DMS 273 (cell line): Measurements from ENCODE around the gene IGSF9.
"Not testable (repeated sequence)": the region's sequence is repeated elsewhere in the genome, so short reads cannot be mapped to it uniquely, and the experiment has no call there.

Experiments used
- DNase-seq: peaks from one replicate; lab custom pipeline; 2025; ENCODE audit not compliant: unreplicated experiment; lab: John Stamatoyannopoulos, UW

IGSF9 gene

GRCh38 chr1:159921700-159922504 lies 23.5 kb downstream of the IGSF9 start:
- no peak for DNase-seq

GRCh38 chr1:159921251-159921650 lies 24.2 kb downstream of the IGSF9 start:
- DNase-seq: no peak

DNA sequence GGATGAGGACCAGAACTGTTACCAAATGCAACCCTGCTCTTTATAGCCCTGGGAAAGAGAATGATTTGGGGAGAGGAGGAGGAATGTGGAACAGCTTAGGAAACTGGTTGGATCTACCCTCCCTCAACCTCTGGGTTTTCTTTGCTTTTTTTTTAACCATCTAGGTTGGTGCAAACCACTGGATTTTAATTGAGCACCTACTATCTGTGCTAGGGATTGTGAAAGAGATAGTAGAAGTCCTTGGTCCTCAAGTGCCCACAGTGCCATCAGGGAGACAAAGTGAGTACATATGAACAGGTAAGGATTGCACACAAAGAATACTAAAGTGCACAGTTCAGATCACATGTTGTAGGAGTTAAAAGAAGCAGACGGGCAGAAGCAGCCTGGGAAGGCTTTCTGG lies 24.8 kb downstream of the IGSF9 start:
- DNase-seq: no peak

DNA sequence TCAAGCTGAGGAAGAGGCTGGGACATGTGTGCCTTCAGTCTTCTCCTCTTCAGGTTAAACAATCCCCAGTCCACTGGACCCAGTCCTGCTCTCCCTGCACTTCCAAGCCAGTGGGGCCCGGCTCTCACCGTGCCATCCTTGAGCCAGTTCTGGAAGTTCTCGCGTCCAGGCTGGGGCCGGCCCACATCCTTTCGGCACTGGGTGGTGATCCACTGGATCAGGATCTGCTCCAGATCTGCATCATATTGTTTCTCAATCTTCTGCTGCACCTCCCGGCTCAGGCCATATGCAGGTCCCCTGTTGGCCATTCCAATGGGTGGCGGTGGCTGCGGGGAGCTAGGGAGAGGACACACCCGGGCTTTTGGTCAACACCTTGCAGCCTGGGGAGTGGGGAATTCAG lies 25.2 kb downstream of the IGSF9 start:
- no peak for DNase-seq

DNA sequence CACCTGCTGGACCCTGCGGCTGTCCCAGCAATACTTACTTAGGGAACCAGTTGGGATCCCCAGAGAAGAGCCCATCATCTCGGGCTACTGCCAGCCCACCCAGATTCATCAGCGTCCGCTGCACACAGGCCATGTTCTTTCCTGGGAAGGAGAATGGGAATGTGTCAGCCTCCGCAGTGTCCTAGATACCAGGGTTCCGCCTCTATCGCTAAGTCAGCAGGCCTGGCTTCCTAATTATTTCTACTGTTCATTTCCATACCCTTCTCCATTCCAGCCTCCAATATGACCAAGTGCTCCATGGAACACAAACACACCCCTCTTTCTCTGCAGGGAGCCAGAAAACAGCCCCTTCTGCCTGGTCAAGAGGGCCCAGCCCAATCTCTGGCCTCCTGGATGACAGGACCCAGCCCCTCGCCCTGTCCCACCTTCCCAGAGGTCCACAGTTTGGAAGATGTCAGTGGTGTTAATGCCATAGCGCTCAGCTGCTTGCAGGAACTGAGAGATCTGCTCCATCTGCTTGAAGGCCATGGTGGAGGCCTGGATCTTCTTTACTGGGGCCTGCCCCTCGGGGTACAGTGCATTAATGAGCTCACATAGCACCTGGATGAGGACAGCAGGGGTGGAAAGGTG lies 26.1 kb downstream of the IGSF9 start:
- no peak for DNase-seq

DNA sequence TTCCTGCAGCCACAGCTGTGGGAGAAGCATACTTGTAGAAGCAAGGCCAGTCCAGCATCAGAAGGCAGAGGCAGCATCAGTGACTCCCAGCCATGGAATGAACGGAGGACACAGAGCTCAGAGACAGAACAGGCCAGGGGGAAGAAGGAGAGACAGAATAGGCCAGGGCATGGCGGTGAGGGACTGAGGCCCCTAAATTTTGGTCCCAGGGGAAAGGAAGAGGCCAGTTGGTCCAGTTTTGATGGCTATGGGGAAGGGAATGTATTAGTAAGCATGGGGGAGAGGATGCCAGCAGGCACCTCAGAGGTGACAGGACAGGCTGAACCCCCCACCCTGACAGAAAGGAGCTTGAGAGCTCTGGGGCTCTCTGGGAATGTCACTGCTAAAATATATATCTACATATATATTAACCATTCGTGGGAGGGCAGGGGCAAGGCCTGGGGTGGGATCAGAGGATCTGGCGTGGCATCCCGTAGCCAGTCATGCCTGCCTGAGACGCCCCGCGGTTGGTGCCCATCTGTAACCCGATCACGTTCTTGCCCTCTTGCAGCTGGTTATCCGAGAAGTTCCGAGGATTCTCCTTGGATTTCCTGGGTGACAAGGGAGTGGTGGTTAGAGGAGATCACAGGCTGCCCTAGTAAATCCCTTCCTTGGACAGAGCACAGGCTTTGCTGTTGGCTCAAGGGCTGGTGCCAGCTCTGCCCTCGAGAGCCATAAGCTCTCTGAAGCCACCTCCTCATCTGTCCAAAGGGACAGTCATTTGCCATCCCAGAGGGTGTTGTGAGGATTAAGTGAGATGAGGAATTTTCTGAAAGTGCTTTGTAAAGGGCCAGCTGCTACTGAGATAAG lies 26.8 kb downstream of the IGSF9 start:
- no peak for DNase-seq

- no peak for DNase-seq
Observed at GRCh38 chr1:159917533-159918351, 27.7 kb downstream of the IGSF9 start.

- peak; percentile 40 for DNase-seq
Observed at GRCh38 chr1:159916242-159917051, 29.0 kb downstream of the IGSF9 start.

GRCh38 chr1:159915571-159916241 lies 29.7 kb downstream of the IGSF9 start:
- DNase-seq: no peak

DNA sequence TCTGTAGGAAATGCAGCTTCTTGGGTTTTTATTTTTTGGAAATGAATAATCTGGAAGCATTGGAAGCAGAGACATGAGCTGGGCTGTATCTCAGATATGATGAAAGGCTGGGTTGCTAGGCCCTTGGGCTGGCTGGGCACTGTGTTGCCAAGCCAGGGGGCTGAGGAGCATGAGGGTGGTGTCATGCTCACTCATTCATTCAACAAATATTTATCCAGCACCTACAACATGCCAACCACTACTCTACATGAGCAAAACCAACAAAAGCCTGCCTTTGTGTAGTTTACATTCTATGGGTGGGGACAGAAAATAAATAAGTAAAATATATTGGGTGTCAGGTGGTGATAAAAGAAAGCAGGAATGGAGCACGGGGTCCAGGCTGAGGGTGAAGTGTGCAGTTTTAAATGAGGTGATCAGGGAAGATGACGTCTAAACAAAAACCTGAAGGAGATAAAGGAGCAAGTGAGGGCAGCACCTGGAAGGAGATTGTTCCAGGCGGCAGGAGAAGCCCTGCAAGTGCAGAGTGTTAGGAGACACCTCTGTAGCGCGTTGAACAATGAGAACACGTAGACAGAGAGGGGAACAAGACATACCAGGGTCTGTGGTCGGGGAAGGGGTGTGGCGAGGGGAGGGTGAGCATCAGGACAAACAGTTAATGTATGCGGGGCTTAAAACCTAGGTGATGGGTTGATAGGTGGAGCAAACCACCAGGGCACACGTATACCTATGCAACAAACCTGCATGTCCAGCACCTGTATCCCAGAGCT lies 31.0 kb downstream of the IGSF9 start:
- DNase-seq: no peak

GRCh38 chr1:159913451-159914192 lies 31.8 kb downstream of the IGSF9 start:
- no peak for DNase-seq

- DNase-seq: no peak
Observed at GRCh38 chr1:159911326-159912070, 33.9 kb downstream of the IGSF9 start.

GRCh38 chr1:159908031-159908940 lies 37.1 kb downstream of the IGSF9 start:
- no peak for DNase-seq

DNA sequence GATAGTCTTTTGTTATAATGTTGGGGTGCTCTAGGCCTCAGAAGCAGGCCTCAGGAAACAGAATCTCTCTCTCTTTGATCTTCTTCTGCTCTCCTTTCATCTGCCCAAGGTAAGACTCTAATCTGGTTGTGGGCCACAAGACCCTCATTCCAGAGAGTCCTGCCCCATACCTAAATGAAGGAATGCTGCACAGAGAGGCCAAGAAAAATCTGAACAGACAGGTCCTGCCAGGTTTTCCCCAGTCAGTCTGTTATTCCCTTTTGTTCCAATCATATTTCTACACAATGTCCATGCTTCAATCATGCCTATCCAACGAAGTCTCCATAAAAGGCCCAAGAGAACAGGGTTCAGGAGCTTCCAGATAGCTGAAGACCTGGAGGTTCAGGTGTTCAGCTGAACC lies 38.5 kb downstream of the IGSF9 start:
- DNase-seq: no peak

- not testable (repeated sequence) for DNase-seq
Observed at GRCh38 chr1:159904036-159904435, 41.4 kb downstream of the IGSF9 start.

DNA sequence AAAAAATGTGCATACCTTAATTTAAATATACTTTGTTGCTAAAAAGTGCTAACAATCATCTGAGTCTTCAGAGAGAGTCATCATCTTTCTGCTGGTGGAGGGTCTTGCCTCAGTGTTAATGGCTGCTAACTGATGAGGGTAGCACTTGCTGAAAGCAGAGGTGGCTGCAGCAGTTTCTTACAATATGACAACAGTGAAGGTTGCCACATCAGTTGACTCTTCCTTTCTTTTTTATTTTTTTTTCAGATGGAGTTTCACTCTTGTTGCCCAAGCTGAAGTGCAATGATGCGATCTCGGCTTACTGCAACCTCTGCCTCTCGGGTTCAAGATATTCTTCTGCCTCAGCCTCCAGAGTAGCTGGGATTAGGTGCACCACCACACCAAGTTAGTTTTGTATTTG lies 42.9 kb downstream of the IGSF9 start:
- no peak for DNase-seq
